ENCODE measurements around the gene SYT14.

Gene SYT14

GRCh38 chr1:209983953-209984352, 45.9 kb downstream of the SYT14 start:
- H3K4me3 ChIP-seq (ENCODE audit: low read depth, low read length) = no peak overlapping the region
- DNase-seq (ENCODE audit: low read depth) = no peak
- TF ChIP-seq CTCF (IDR thresholded peaks at IDR 0.05; ENCODE audit: control insufficient read depth, extremely low read depth, insufficient read depth) = no peak

- no peak overlapping the region for H3K4me3 ChIP-seq (ENCODE audit: low read depth, low read length)
- no peak for TF ChIP-seq CTCF (IDR thresholded peaks at IDR 0.05; ENCODE audit: control insufficient read depth, extremely low read depth, insufficient read depth)
- DNase-seq (ENCODE audit: low read depth) = no peak
Observed at GRCh38 chr1:209985002-209985401, 47.0 kb downstream of the SYT14 start.

- no peak for DNase-seq (ENCODE audit: low read depth)
- H3K4me3 ChIP-seq (ENCODE audit: low read depth, low read length) = no peak overlapping the region
- TF ChIP-seq CTCF (IDR thresholded peaks at IDR 0.05; ENCODE audit: control insufficient read depth, extremely low read depth, insufficient read depth) = no peak
Observed at GRCh38 chr1:209988706-209989105, 50.7 kb downstream of the SYT14 start.

- peak; percentile 1 for DNase-seq (ENCODE audit: low read depth)
- TF ChIP-seq CTCF (IDR thresholded peaks at IDR 0.05; ENCODE audit: control insufficient read depth, extremely low read depth, insufficient read depth) = peak; percentile 37; the same call in 1 of the 2 replicates
- H3K4me3 ChIP-seq (ENCODE audit: low read depth, low read length) = no peak overlapping the region
Observed at GRCh38 chr1:209989525-209989924, 51.5 kb downstream of the SYT14 start.

GRCh38 chr1:209993061-209993830, 55.2 kb downstream of the SYT14 start:
- DNase-seq (ENCODE audit: low read depth) = no peak
- no peak overlapping the region for H3K4me3 ChIP-seq (ENCODE audit: low read depth, low read length)
- TF ChIP-seq CTCF (IDR thresholded peaks at IDR 0.05; ENCODE audit: control insufficient read depth, extremely low read depth, insufficient read depth) = no peak

GRCh38 chr1:209996348-209996747, 58.3 kb downstream of the SYT14 start:
- no peak overlapping the region for H3K4me3 ChIP-seq (ENCODE audit: low read depth, low read length)
- TF ChIP-seq CTCF (IDR thresholded peaks at IDR 0.05; ENCODE audit: control insufficient read depth, extremely low read depth, insufficient read depth) = no peak

GRCh38 chr1:209999005-209999404, 61.0 kb downstream of the SYT14 start:
- no peak for TF ChIP-seq CTCF (IDR thresholded peaks at IDR 0.05; ENCODE audit: control insufficient read depth, extremely low read depth, insufficient read depth)
- no peak overlapping the region for H3K4me3 ChIP-seq (ENCODE audit: low read depth, low read length)
- no peak for DNase-seq (ENCODE audit: low read depth)

More at GRCh38 chr1:209996348-209996747, 58.3 kb downstream of the SYT14 start:
- no peak for DNase-seq (ENCODE audit: low read depth)
